HEK293 (cell line): Measurements from ENCODE around the gene TTC23.

Experiments
- CTCF ChIA-PET: fragments of 350-600 bp; formaldehyde crosslinking; extraction: SDS; loops from one replicate; lab custom pipeline; 2021; ENCODE audit warnings: antibody characterized with exemption; lab: Yijun Ruan, JAX
- POLR2A ChIA-PET: fragments of 300-600 bp; formaldehyde crosslinking; extraction: SDS; loops from one replicate; lab custom pipeline; 2020; ENCODE audit warnings: antibody characterized with exemption, inconsistent platforms; lab: Yijun Ruan, JAX
- H3K27ac ChIP-seq: fragments of 200-500 bp; sonication (Bioruptor generic); 2 replicates; pipeline ENCODE4 v1.5.1; 2014; ENCODE audit warnings: low read depth, low read length, control low read depth, inconsistent platforms; ENCODE audit errors: extremely low read depth
- H3K36me3 ChIP-seq, 2 experiments: fragments of 200-500 bp in 1 of 2; sonication (Bioruptor generic) in 1 of 2; 1 replicate in 1 of 2; 2 replicates in 1 of 2; pipeline ENCODE4 v1.5.1; 2014 to 2017; ENCODE audit warnings: inconsistent platforms in 2 of 2, low read length in 2 of 2; ENCODE audit not compliant: control insufficient read depth in 2 of 2, insufficient read depth in 1 of 2
- H3K4me1 ChIP-seq: fragments of 200-500 bp; sonication (Bioruptor generic); 2 replicates; pipeline ENCODE4 v1.5.1; 2014; ENCODE audit warnings: mild to moderate bottlenecking, low read length, inconsistent platforms; ENCODE audit not compliant: control insufficient read depth, insufficient read depth
- H3K4me3 ChIP-seq: 2 replicates; pipeline ENCODE4 v1.5.1; 2011; ENCODE audit warnings: low read depth, mild to moderate bottlenecking, control low read depth, low read length, moderate library complexity
- H3K9me3 ChIP-seq: fragments of 200-500 bp; sonication (Bioruptor generic); 2 replicates; pipeline ENCODE4 v1.5.1; 2014; ENCODE audit warnings: low read depth, low read length, inconsistent platforms; ENCODE audit not compliant: control insufficient read depth, insufficient read depth
- REST ChIP-seq: fragments of 450-650 bp; formaldehyde crosslinking; IDR thresholded peaks from 2 replicates; pipeline ENCODE4 v1.5.1; 2016; ENCODE audit warnings: missing biosample characterization, missing genetic modification characterization
- ZBTB11 ChIP-seq: fragments of 450-650 bp; formaldehyde crosslinking; conservative IDR thresholded peaks from 2 replicates; pipeline ENCODE4 v1.5.1; 2016; ENCODE audit warnings: low read depth, missing biosample characterization, missing genetic modification characterization
- ZIC2 ChIP-seq: fragments of 450-650 bp; formaldehyde crosslinking; IDR thresholded peaks from 2 replicates; pipeline ENCODE4 v1.5.1; 2016; ENCODE audit warnings: missing biosample characterization, missing genetic modification characterization
- ZNF10 ChIP-seq: fragments of 450-650 bp; formaldehyde crosslinking; IDR thresholded peaks from 2 replicates; pipeline ENCODE4 v1.5.1; 2017; ENCODE audit warnings: missing biosample characterization, missing genetic modification characterization
- ZNF146 ChIP-seq: fragments of 450-650 bp; formaldehyde crosslinking; IDR thresholded peaks from 2 replicates; pipeline ENCODE4 v1.5.1; 2016; ENCODE audit warnings: missing biosample characterization, missing genetic modification characterization
- ZNF311 ChIP-seq: fragments of 450-650 bp; formaldehyde crosslinking; IDR thresholded peaks from 2 replicates; pipeline ENCODE4 v1.5.1; 2017; ENCODE audit warnings: missing biosample characterization, missing genetic modification characterization, borderline replicate concordance
- ZNF513 ChIP-seq: fragments of 450-650 bp; IDR thresholded peaks from 2 replicates; pipeline ENCODE4 v1.5.1; 2018; ENCODE audit warnings: missing biosample characterization, missing genetic modification characterization
- ZNF529 ChIP-seq: fragments of 450-650 bp; formaldehyde crosslinking; IDR thresholded peaks from 2 replicates; pipeline ENCODE4 v1.5.1; 2017; ENCODE audit warnings: missing genetic modification characterization, missing biosample characterization; ENCODE audit not compliant: insufficient replicate concordance
- ZNF645 ChIP-seq: fragments of 450-650 bp; formaldehyde crosslinking; IDR thresholded peaks from 2 replicates; pipeline ENCODE4; 2016; ENCODE audit warnings: missing biosample characterization, missing genetic modification characterization
- ZNF747 ChIP-seq: fragments of 450-650 bp; formaldehyde crosslinking; IDR thresholded peaks from 2 replicates; pipeline ENCODE4 v1.5.1; 2016; ENCODE audit warnings: missing biosample characterization, missing genetic modification characterization
- TF ChIP-seq, protein P1 (sequence below): fragments of 450-650 bp; formaldehyde crosslinking; IDR thresholded peaks from 2 replicates; pipeline ENCODE4 v1.5.1; 2016; ENCODE audit warnings: missing biosample characterization, missing genetic modification characterization
- TF ChIP-seq, protein P2 (sequence below): fragments of 450-650 bp; formaldehyde crosslinking; IDR thresholded peaks from 2 replicates; pipeline ENCODE4 v1.5.1; 2016; ENCODE audit warnings: missing biosample characterization, missing genetic modification characterization

The TTC23 gene

GRCh38 chr15:99228120-99228770 is 21.1 kb downstream of the TTC23 start (continued):
- TF ChIP-seq ZNF146 (tag by site-specific recombination), result no peak
- TF ChIP-seq, protein P1, sequence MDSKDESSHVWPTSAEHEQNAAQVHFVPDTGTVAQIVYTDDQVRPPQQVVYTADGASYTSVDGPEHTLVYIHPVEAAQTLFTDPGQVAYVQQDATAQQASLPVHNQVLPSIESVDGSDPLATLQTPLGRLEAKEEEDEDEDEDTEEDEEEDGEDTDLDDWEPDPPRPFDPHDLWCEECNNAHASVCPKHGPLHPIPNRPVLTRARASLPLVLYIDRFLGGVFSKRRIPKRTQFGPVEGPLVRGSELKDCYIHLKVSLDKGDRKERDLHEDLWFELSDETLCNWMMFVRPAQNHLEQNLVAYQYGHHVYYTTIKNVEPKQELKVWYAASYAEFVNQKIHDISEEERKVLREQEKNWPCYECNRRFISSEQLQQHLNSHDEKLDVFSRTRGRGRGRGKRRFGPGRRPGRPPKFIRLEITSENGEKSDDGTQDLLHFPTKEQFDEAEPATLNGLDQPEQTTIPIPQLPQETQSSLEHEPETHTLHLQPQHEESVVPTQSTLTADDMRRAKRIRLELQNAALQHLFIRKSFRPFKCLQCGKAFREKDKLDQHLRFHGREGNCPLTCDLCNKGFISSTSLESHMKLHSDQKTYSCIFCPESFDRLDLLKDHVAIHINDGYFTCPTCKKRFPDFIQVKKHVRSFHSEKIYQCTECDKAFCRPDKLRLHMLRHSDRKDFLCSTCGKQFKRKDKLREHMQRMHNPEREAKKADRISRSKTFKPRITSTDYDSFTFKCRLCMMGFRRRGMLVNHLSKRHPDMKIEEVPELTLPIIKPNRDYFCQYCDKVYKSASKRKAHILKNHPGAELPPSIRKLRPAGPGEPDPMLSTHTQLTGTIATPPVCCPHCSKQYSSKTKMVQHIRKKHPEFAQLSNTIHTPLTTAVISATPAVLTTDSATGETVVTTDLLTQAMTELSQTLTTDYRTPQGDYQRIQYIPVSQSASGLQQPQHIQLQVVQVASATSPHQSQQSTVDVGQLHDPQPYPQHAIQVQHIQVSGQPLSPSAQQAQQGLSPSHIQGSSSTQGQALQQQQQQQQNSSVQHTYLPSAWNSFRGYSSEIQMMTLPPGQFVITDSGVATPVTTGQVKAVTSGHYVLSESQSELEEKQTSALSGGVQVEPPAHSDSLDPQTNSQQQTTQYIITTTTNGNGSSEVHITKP (tag by site-specific recombination), result no peak
- no peak for TF ChIP-seq ZIC2

DNA sequence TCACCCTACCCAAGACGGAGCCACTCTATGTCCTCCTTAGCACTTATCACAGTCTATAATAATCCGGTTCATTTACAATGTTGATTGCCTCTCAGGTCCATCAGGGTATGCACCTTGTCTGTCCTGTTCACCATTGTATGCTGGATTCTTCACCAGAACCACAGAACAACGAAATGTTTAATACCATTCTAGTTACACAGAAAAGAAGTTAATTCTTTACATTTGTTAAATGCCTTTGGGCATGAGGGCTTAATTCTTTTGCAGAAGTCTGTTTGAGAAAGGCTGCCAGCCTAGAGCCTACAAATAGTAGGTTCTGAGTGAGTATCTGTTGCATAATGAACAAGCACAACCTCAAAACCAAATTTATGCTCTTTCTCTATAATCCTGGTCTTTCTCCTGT is 22.6 kb downstream of the TTC23 start:
- CTCF ChIA-PET, result interaction anchor here (1.2 to 6.7 kb wide), 3 partner anchors 13 to 125 kb away, joined by 3 to 45 read pairs (median 7); no protein-coding TSS in a partner anchor
- Histone ChIP-seq H3K4me3 (no peak overlapping the region), H3K4me1 (no peaks in the 10 kb centered on the region), H3K9me3 (no peaks in the 10 kb centered on the region), H3K36me3 (peaks cover 4 to 56% of the 10 kb centered on the region in 2 experiments), H3K27ac (no peak overlapping the region)
- no peak for TF ChIP-seq ZNF513
- TF ChIP-seq, protein P2, sequence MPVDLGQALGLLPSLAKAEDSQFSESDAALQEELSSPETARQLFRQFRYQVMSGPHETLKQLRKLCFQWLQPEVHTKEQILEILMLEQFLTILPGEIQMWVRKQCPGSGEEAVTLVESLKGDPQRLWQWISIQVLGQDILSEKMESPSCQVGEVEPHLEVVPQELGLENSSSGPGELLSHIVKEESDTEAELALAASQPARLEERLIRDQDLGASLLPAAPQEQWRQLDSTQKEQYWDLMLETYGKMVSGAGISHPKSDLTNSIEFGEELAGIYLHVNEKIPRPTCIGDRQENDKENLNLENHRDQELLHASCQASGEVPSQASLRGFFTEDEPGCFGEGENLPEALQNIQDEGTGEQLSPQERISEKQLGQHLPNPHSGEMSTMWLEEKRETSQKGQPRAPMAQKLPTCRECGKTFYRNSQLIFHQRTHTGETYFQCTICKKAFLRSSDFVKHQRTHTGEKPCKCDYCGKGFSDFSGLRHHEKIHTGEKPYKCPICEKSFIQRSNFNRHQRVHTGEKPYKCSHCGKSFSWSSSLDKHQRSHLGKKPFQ (tag by site-specific recombination), result no peak
- no peak for TF ChIP-seq ZNF747 (tag by site-specific recombination)
- TF ChIP-seq ZNF311 (tag by site-specific recombination), result no peak
- TF ChIP-seq ZNF645 (tag by site-specific recombination), result no peak
- no peak for TF ChIP-seq ZBTB11 (tag by site-specific recombination)
- no peak for TF ChIP-seq REST (tag by site-specific recombination)
- TF ChIP-seq ZNF529 (tag by site-specific recombination), result no peak
- no peak for TF ChIP-seq ZNF10 (tag by site-specific recombination)
- POLR2A ChIA-PET, result interaction anchor here (1.1 kb wide), 1 partner anchor 507 kb away, joined by 3 read pairs; the partner anchor contains the start of gene LYSMD4
